HG03565 (cell line): ENCODE measurements around the gene PEX19.

Experiments used
- ATAC-seq: cut with Tn5 transposase; IDR thresholded peaks from one replicate; pipeline ENCODE4 v1.9.1; 2021; ENCODE audit warnings: mild to moderate bottlenecking, moderate library complexity; ENCODE audit not compliant: unreplicated experiment

Gene PEX19

GRCh38 chr1:160277987-160278386 lies 6.9 kb downstream of the PEX19 start:
- ATAC-seq = no peak

- no peak for ATAC-seq
These were observed 7.6 kb downstream of the PEX19 start for GRCh38 chr1:160277330-160277729.

- no peak for ATAC-seq
These were observed 13.9 kb downstream of the PEX19 start for GRCh38 chr1:160271025-160271424.

- ATAC-seq = no peak
These were observed 17.5 kb downstream of the PEX19 start for GRCh38 chr1:160267284-160267991.

GRCh38 chr1:160264795-160265307 lies 20.1 kb downstream of the PEX19 start:
- ATAC-seq = no peak

GRCh38 chr1:160261893-160262794 lies 22.8 kb downstream of the PEX19 start, which contains the start of gene DCAF8:
DCAF8 (minus strand) TSS chr1:160262549; CDS start chr1:160244008, 18,541 bp downstream.
- peak; percentile 80 for ATAC-seq

GRCh38 chr1:160261556-160261892 lies 23.4 kb downstream of the PEX19 start:
- ATAC-seq = peak; percentile 23

- ATAC-seq = no peak
These were observed 24.2 kb downstream of the PEX19 start for GRCh38 chr1:160260406-160261382.

GRCh38 chr1:160258177-160258798 lies 26.6 kb downstream of the PEX19 start:
- no peak for ATAC-seq

- no peak for ATAC-seq
These were observed 27.4 kb downstream of the PEX19 start for GRCh38 chr1:160257411-160258015.

GRCh38 chr1:160256396-160257046 lies 28.4 kb downstream of the PEX19 start:
- no peak for ATAC-seq

- no peak for ATAC-seq
These were observed 29.1 kb downstream of the PEX19 start for GRCh38 chr1:160255781-160256300.

GRCh38 chr1:160251687-160252526 lies 33.0 kb downstream of the PEX19 start:
- ATAC-seq = peak; percentile 76

- no peak for ATAC-seq
These were observed 33.9 kb downstream of the PEX19 start for GRCh38 chr1:160251011-160251410.

GRCh38 chr1:160247053-160247452 lies 37.9 kb downstream of the PEX19 start:
- ATAC-seq = no peak

- ATAC-seq = no peak
These were observed 39.5 kb downstream of the PEX19 start for GRCh38 chr1:160245434-160245833.

GRCh38 chr1:160244209-160244608 lies 40.7 kb downstream of the PEX19 start:
- no peak for ATAC-seq

GRCh38 chr1:160243767-160244166 lies 41.2 kb downstream of the PEX19 start:
- ATAC-seq = no peak
